ENCODE results near the gene NOS1. TPM values are rescaled to one million over a fixed set of nuclear protein-coding genes. Genes with fewer than 3 reads are reported as not detected.

The NOS1 gene
- total and polyA plus RNA-seq, 2 donors (not counting 1 experiment from before 2014, with no cell fraction given): under 0.01 TPM; not detected in 1

DNA sequence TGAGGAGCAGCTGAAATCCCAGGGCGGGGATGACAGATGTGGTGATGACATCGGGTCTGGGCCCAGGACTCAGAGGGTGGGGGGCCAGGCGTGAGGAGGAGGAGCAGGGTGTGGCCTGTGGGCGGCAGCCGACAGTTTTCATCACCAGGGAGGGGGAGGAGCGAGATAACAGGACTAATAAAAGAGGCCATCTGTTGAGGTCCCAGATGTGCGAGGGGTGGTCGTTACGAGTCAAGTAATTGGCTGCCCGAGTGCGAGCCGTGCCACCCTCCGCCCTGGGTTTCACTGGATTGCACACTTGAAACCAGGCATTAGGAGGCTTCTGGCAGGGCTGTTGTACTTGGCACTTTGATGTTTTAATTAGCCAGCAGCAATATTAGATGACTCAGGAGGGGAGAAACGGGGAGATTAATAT, 67.2 kb downstream of the NOS1 start:
- no peak overlapping the region for H3K4me2 ChIP-seq (ENCODE audit: extremely low read depth, insufficient read depth, low read length)
- H3K79me2 ChIP-seq (ENCODE audit: control insufficient read depth, insufficient read depth, low read length): no peaks in the 10 kb centered on the region
- no peak for DNase-seq (ENCODE audit: low read depth in 2 of 2)
- H3K36me3 ChIP-seq (ENCODE audit: control insufficient read depth, insufficient read depth, low read length): no peaks in the 10 kb centered on the region
- no peak overlapping the region for H3K27ac ChIP-seq (ENCODE audit: insufficient read depth, low read length)
- no peaks in the 10 kb centered on the region for H3K27me3 ChIP-seq (ENCODE audit: control insufficient read depth, insufficient read depth, low read length)
- TF ChIP-seq, protein P1, sequence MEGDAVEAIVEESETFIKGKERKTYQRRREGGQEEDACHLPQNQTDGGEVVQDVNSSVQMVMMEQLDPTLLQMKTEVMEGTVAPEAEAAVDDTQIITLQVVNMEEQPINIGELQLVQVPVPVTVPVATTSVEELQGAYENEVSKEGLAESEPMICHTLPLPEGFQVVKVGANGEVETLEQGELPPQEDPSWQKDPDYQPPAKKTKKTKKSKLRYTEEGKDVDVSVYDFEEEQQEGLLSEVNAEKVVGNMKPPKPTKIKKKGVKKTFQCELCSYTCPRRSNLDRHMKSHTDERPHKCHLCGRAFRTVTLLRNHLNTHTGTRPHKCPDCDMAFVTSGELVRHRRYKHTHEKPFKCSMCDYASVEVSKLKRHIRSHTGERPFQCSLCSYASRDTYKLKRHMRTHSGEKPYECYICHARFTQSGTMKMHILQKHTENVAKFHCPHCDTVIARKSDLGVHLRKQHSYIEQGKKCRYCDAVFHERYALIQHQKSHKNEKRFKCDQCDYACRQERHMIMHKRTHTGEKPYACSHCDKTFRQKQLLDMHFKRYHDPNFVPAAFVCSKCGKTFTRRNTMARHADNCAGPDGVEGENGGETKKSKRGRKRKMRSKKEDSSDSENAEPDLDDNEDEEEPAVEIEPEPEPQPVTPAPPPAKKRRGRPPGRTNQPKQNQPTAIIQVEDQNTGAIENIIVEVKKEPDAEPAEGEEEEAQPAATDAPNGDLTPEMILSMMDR (conservative IDR thresholded peaks at IDR 0.05 in 1 of 2, IDR thresholded peaks at IDR 0.05 in 1 of 2; ENCODE audit: low read depth in 1 of 2, low read length in 2 of 2): no peak
- TF ChIP-seq EZH2 (IDR thresholded peaks at IDR 0.05; ENCODE audit: low read length, missing control alignments): no peak
- H2AFZ ChIP-seq (ENCODE audit: low read length): no peak overlapping the region
- H3K9me3 ChIP-seq (ENCODE audit: control insufficient read depth, insufficient read depth, low read depth, low read length): no peaks in the 10 kb centered on the region
- H4K20me1 ChIP-seq (ENCODE audit: control insufficient read depth, extremely low read depth, insufficient read depth, low read length): no peaks in the 10 kb centered on the region
- H3K4me3 ChIP-seq (replicated peaks in 1 of 4; ENCODE audit: control extremely low read depth in 1 of 4, insufficient read depth in 1 of 4, low read depth in 3 of 4, low read length in 4 of 4): no peak overlapping the region
- no peak overlapping the region for H3K9ac ChIP-seq (ENCODE audit: insufficient read depth, low read length)
- no peaks in the 10 kb centered on the region for H3K4me1 ChIP-seq (ENCODE audit: control insufficient read depth, extremely low read depth, insufficient read depth, low read length)

DNA sequence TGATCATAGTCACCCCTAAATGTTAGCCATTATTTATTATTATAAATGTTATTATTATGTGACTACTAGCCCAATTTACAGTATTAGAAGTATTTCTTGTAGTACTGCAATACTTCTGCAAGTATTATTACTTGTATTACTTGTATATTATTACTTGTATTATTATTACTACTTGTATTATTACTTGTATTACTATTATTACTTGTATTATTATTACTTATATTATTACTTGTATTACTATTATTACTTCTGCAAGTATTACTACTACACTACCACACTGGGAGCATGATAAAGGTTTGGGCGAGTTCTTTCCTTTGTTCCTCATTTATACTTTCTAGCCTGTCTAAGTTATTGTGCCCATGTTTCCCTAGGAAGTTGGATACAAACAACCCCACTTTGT, 67.9 kb downstream of the NOS1 start:
- Histone ChIP-seq H3K27ac (ENCODE audit: insufficient read depth, low read length) (no peak overlapping the region), H3K4me3 (replicated peaks in 1 of 4; ENCODE audit: control extremely low read depth in 1 of 4, insufficient read depth in 1 of 4, low read depth in 3 of 4, low read length in 4 of 4) (no peak overlapping the region), H3K9me3 (ENCODE audit: control insufficient read depth, insufficient read depth, low read depth, low read length) (no peaks in the 10 kb centered on the region), H3K4me1 (ENCODE audit: control insufficient read depth, extremely low read depth, insufficient read depth, low read length) (no peaks in the 10 kb centered on the region), H4K20me1 (ENCODE audit: control insufficient read depth, extremely low read depth, insufficient read depth, low read length) (no peaks in the 10 kb centered on the region), H3K9ac (ENCODE audit: insufficient read depth, low read length) (no peak overlapping the region), H3K79me2 (ENCODE audit: control insufficient read depth, insufficient read depth, low read length) (no peaks in the 10 kb centered on the region), H3K36me3 (ENCODE audit: control insufficient read depth, insufficient read depth, low read length) (no peaks in the 10 kb centered on the region), H3K4me2 (ENCODE audit: extremely low read depth, insufficient read depth, low read length) (no peak overlapping the region), H3K27me3 (ENCODE audit: control insufficient read depth, insufficient read depth, low read length) (no peaks in the 10 kb centered on the region), H2AFZ (ENCODE audit: low read length) (no peak overlapping the region)
- TF ChIP-seq, protein P1 (conservative IDR thresholded peaks at IDR 0.05 in 1 of 2, IDR thresholded peaks at IDR 0.05 in 1 of 2; ENCODE audit: low read depth in 1 of 2, low read length in 2 of 2): no peak
- TF ChIP-seq EZH2 (IDR thresholded peaks at IDR 0.05; ENCODE audit: low read length, missing control alignments): no peak
- DNase-seq (ENCODE audit: low read depth in 2 of 2): no peak

DNA sequence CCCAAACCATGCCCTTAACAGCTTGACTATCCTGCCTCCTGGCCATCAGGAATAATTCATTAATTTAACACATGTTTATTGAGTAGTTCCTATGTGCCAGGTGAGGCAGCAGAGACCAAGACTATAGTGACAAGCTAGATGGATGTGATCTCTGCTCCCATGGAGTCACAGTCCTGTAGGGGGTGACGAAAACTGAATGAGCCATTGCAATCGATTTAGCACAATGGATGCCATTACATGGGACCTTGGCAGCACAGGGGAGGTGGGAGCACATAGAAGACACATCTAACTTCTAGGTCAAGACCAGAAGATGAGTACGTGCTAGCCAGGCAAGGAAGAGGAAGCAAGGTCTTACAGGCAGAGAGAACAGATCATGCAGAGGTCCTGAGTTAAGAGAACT, 68.7 kb downstream of the NOS1 start:
- no peak overlapping the region for H2AFZ ChIP-seq (ENCODE audit: low read length)
- no peaks in the 10 kb centered on the region for H3K36me3 ChIP-seq (ENCODE audit: control insufficient read depth, insufficient read depth, low read length)
- no peak overlapping the region for H3K4me3 ChIP-seq (replicated peaks in 1 of 4; ENCODE audit: control extremely low read depth in 1 of 4, insufficient read depth in 1 of 4, low read depth in 3 of 4, low read length in 4 of 4)
- H3K9me3 ChIP-seq (ENCODE audit: control insufficient read depth, insufficient read depth, low read depth, low read length): no peaks in the 10 kb centered on the region
- H3K27ac ChIP-seq (ENCODE audit: insufficient read depth, low read length): no peak overlapping the region
- no peaks in the 10 kb centered on the region for H3K27me3 ChIP-seq (ENCODE audit: control insufficient read depth, insufficient read depth, low read length)
- no peak overlapping the region for H3K9ac ChIP-seq (ENCODE audit: insufficient read depth, low read length)
- H3K4me1 ChIP-seq (ENCODE audit: control insufficient read depth, extremely low read depth, insufficient read depth, low read length): no peaks in the 10 kb centered on the region
- H4K20me1 ChIP-seq (ENCODE audit: control insufficient read depth, extremely low read depth, insufficient read depth, low read length): no peaks in the 10 kb centered on the region
- no peaks in the 10 kb centered on the region for H3K79me2 ChIP-seq (ENCODE audit: control insufficient read depth, insufficient read depth, low read length)
- no peak overlapping the region for H3K4me2 ChIP-seq (ENCODE audit: extremely low read depth, insufficient read depth, low read length)
- DNase-seq (ENCODE audit: low read depth in 2 of 2): no peak
- TF ChIP-seq, protein P1 (conservative IDR thresholded peaks at IDR 0.05 in 1 of 2, IDR thresholded peaks at IDR 0.05 in 1 of 2; ENCODE audit: low read depth in 1 of 2, low read length in 2 of 2): no peak
- no peak for TF ChIP-seq EZH2 (IDR thresholded peaks at IDR 0.05; ENCODE audit: low read length, missing control alignments)

Measured in fibroblast of lung (primary cell).